Fibroblast of villous mesenchyme (primary cell): ENCODE data around the gene SYT13. TPM values are rescaled to one million over a fixed set of nuclear protein-coding genes. Genes with fewer than 3 reads are reported as not detected.

Source experiments
- DNase-seq: peaks from one replicate; pipeline ENCODE4 v3.0.0-alpha.2; 2010; ENCODE audit warnings: low read depth
- H3K4me3 ChIP-seq: 2 replicates; pipeline ENCODE4 v1.5.1; 2011; ENCODE audit warnings: low read depth, mild to moderate bottlenecking, low read length
- CTCF ChIP-seq: IDR thresholded peaks from 2 replicates; pipeline ENCODE4 v1.5.1; 2012; ENCODE audit warnings: low read depth, mild to moderate bottlenecking, low read length; ENCODE audit not compliant: insufficient read depth
- total RNA-seq: library from RNA; depleted of rRNA; stranded (reverse); fragments of >200 nt; gene quantifications from 2 replicates; pipeline ENCODE4 v1.2.3, GENCODE V29; 2012

The SYT13 gene
- total RNA-seq, 1 donor, result not detected

- no peak for DNase-seq
- no peak for TF ChIP-seq CTCF
- no peak overlapping the region for H3K4me3 ChIP-seq
Measured at GRCh38 chr11:45213316-45213665, 72.8 kb downstream of the SYT13 start.

DNA sequence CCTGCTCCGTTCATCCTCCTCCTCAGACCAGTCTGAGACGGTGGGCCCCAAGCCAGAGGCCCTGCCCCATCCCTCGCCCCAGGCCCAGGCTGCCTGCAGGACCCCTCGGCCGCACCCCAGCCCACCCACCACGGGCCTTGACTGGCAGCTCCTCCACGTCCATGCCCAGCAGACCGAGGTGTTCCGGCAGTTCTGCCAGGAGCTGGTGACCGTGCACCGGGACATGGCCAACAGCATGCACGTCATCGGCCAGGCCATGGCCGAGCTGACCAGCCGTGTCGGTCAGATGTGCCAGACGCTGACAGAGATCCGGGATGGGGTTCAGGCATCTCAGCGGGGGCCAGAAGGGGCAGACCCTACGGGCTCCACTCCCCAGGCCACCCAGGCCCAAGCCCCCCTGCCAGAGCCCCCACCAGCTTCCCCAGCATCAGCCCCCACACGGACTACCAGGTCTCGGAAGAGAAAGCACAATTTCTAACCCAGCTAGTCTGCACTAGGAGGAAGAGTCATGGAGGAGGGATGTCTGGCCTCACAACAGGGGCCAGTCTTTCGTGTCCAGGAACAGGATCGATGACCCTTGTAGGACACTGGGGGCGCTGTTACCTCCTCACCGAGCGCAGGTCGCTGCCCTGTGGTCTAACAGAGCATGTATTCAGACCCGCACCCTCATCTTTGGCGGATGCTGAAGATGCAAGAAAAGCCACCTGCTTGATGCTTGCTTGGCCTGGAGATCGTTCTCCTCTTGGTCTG lies 73.4 kb downstream of the SYT13 start:
- no peak overlapping the region for H3K4me3 ChIP-seq
- no peak for DNase-seq
- TF ChIP-seq CTCF, result peak; percentile 11

DNA sequence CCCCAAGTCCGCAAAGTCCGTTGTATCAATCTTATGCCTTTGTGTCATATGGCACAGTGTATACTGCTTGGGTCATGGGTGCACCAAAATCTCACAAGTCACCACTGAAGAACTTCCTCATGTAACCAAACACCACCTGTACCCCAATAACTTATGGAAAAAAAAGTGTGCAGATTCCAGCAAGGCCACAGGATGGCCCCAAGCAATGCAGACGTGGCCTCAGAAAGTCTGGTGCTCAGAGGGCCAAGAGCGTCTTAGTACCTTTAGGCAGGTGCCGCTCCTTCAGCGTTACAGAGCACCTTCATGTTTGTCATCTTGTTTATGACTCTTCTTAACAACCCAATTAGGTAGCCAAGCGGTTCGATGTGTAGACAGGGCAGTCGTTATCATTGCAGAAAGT lies 74.4 kb downstream of the SYT13 start:
- no peak for TF ChIP-seq CTCF
- no peak overlapping the region for H3K4me3 ChIP-seq
- no peak for DNase-seq

GRCh38 chr11:45210846-45211245 lies 75.3 kb downstream of the SYT13 start:
- no peak for TF ChIP-seq CTCF
- no peak overlapping the region for H3K4me3 ChIP-seq
- no peak for DNase-seq

DNA sequence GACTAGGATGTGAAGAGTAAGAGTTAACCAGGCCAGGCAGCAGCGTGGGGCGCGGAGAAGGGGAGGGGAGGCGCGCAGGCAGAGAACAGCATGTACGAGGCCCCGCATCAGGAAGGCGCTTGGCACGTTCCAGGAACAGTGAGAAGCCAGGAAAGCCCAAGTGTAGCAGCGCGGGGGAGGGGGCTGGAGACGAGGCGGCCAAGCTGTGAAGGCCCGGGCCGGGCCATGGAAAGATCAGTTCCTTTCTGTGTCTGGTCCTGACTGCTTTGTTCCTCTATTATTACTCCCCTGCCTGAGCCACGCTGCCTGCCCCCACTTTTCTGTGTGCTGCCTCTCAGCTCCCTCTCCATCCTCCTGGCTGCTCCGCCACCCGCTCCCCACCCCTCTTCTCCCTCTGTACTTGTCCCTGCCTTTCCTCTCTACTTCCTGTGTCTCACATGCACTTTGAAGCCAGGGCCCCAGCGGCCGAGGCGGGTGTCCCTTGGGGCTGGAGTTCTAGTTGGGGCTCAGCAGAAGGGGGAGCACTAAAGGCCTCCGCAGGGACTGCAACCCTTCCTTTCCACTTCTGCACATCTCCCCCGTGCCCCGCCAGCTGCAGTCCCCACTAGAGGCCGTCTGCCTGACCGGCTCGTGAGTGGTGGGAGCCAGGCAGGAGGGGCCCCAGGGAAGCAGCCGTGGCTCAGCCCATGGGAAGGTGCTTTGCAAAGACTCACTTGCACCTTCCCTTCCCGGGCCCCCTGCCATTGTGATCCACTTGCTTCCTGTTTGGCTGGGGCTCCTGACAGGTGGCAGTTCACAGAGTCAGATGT lies 76.0 kb downstream of the SYT13 start:
- DNase-seq, result peak; percentile 58
- no peak for TF ChIP-seq CTCF
- H3K4me3 ChIP-seq, result no peak overlapping the region

DNA sequence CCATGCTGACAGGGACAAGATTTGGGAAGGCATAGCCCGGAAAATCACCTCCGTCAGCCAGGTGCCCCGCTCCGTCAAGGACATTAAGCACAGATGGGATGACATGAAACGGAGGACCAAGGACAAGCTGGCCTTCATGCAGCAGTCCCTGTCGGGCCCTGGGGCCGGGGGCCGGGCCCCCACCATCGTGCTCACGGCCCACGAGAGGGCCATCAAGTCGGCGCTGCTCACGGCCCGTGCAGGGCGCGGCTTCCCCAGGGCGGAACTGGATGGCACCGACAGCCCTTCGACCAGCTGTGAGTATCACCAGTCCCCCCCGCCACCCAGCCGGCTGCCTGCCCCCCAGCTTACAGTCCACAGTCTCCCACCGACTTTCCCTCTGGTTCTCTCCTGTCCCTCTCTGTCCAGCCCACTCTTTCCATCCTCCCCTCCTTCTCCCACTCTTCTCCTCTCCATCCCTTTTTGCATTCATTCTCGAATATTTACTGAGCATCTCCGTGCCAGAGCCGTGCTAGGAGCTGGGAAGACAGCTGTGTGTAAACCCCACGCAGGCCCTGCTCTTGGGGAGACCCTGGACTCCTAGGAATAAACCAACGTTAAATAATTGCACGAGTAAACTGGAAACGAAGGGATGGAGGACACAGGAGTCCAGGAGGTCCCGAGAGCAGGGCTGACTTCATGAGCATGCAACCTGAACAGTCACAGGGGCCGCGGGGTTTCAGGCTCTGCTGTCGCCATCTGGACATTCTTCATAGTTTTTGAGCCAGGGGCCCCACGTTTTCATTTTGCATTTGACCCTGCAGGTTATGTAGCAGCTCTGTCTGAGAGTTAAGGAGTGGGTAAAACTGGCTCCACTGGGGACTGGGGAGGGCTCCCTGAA lies 76.9 kb downstream of the SYT13 start:
- DNase-seq, result no peak
- no peak for TF ChIP-seq CTCF
- no peak overlapping the region for H3K4me3 ChIP-seq
